LoVo (cell line): ENCODE measurements around the gene GOLGA6L4.
"Not testable (repeated sequence)": the region's sequence is repeated elsewhere in the genome, so short reads cannot be mapped to it uniquely, and the experiment has no call there.

Experiments used
- DNase-seq: peaks from one replicate; pipeline ENCODE4 v3.0.0-alpha.2; 2016; ENCODE audit warnings: low spot score

GOLGA6L4 gene, protein sequence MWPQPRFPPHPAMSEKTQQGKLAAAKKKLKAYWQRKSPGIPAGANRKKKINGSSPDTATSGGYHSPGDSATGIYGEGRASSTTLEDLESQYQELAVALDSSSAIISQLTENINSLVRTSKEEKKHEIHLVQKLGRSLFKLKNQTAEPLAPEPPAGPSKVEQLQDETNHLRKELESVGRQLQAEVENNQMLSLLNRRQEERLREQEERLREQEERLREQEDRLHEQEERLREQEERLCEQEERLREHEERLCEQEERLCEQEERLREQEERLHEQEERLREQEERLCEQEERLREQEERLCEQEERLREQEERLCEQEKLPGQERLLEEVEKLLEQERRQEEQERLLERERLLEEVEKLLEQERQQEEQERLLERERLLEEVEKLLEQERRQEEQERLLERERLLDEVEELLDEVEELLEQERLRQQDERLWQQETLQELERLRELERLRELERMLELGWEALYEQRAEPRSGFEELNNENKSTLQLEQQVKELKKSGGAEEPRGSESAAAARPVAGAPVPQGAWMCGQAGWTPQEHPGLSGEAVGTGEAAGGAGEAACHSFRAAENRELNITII

DNA sequence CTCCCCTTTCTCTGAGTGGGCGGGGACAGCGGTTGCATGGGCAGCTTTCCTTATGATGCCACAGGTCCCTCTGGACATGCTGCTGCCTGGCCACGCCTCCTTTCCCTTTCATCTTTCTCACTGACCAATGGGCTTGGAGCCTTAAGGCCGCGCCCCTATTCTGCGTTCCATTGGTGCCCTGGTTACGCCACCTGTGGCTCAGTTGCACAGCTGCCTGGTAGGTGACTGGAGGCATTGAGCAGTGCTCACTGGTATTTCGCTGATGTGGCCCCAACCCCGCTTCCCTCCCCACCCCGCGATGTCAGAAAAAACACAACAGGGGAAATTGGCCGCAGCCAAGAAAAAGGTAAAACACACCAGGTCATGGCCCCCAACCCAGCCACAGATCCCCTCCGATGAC is at the start of gene GOLGA6L4:
Gene GOLGA6L4, plus strand, starts transcription at position 201 of the 400 bp plus-strand sequence. Its CDS starts 62 bp downstream, at position 263.
- not testable (repeated sequence) for DNase-seq

DNA sequence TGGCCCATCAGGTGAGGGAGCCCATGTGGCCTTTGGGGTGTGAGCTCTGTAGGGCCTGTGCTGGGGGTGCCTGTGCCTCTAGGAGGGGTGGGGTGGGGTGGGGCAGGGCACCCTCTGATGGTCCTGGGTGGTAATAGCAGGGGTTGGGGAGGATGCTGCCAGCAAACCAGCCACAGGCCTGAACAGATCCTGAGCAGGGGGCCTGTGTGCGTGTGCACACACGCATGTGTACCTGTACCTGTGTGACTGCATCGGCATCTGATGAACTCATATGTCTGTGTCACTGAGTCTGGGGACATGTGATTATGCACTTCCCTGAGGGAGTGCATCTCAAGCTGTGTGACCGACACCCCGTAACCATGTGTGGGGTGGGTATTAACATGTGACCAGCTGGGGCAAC is 42.6 kb upstream of the GOLGA6L4 start:
- not testable (repeated sequence) for DNase-seq

DNA sequence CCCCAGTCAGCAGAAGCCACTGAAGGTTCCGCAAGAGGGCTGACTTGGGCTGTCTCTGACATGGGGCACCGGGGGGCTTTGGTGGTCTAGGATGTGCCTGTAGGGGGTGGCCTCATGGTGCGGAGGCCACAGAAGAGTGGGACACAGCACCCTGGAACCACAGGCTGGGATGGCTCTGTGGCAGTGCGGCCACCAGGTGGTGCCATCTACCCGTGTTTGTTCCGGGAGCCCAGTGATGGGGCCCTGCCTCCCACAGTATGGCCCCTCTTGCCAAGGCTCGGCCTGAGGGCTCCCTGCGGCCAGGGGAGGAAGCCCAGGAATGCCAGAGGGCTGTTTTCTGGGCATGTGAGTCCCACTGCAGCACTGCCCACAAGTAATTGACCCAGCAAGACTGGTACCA is 40.0 kb upstream of the GOLGA6L4 start:
- not testable (repeated sequence) for DNase-seq

DNA sequence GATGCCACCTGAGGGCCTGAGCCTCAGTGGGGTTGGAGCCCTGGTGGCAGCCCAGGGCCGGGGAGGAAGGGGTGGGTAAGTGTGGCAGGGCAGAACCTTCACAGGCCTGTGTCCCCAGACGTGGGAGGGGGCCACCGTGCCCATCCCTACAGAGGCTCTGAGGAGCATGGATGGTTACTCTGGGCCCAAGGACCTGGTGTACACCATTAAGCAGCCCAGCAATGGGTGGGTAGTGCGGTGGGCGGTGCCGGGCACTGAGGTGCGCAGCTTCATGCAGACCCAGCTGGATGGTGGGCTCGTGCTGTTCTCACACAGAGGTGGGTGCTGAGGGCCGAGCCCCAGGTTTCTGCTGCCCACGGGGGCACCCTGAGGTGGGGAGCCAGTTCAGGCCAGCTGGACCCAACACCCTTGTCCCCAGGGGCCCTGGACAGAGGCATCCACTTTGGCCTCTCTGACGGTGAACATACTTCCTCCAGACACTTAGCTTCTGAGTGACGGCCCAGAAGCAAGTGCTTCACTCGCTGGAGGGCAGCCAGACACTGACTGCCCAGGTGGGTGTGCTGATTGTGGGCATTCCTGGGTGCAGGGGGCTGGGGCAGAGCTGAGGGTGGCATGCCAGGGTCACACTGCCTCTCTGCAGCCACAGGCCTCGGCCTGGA is 38.9 kb upstream of the GOLGA6L4 start:
- DNase-seq, result not testable (repeated sequence)

DNA sequence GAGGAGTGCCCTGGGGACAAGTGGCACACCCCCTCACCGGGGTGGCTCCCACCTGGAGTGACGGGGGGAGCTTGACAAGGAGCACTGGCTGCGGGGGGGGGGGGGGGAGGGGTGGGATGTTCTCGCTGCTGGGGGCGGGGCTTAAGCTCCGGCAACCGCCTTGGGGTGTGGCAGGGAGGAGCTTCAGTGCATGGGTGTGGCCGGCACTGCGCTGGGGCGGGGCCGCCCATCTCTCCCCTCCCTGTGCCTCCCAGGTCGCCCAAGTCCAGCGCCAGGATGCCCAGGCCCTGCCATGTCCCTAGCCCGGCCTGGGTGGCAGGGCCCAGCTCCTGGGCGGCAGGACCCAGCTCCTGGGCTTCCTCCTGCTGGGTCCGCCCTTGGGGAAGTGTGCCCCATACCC is 35.7 kb upstream of the GOLGA6L4 start:
- DNase-seq, result not testable (repeated sequence)

DNA sequence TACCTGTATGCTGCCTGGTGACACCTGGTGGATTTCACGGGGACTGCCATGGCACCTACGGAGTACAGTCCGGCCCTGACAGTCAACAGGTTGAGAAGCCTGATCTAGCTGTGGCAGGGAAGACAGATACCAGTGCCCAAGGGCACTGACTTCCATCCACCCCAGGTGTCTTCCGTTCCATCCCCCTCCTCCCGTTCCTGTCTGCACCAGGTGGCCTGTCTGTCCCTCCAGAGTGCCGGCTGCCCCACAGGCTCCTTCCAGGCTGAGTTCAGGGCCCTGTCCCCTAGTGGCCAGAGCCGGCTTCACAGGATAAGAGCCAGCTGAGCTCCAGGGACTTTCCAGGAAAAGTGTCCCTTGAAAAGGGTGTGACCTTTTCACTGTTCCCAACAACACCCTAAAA is 10.9 kb downstream of the GOLGA6L4 start:
- DNase-seq, result not testable (repeated sequence)
